ENCODE results near the gene ECPAS.

DNA sequence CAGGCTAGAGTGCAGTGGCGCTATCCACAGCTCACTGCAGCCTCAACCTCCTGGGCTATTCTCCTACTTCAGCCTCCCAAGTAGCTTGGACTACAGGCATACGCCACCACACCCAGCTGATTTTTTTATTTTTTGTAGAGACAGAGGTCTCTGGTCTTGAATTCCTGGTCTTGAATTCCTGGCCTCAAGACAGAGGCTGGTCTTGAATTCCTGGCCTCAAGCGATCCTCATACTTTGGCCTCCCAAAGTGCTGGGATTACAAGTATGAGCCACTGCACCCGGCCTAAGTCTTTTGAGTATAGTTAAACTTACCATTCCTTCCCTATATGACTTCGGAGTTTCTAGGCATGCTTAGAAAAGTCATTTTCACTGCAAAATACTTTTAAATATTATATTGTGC, 29.4 kb downstream of the ECPAS start:
- TF ChIP-seq, protein P1, sequence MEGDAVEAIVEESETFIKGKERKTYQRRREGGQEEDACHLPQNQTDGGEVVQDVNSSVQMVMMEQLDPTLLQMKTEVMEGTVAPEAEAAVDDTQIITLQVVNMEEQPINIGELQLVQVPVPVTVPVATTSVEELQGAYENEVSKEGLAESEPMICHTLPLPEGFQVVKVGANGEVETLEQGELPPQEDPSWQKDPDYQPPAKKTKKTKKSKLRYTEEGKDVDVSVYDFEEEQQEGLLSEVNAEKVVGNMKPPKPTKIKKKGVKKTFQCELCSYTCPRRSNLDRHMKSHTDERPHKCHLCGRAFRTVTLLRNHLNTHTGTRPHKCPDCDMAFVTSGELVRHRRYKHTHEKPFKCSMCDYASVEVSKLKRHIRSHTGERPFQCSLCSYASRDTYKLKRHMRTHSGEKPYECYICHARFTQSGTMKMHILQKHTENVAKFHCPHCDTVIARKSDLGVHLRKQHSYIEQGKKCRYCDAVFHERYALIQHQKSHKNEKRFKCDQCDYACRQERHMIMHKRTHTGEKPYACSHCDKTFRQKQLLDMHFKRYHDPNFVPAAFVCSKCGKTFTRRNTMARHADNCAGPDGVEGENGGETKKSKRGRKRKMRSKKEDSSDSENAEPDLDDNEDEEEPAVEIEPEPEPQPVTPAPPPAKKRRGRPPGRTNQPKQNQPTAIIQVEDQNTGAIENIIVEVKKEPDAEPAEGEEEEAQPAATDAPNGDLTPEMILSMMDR (IDR thresholded peaks at IDR 0.05): no peak
- TF ChIP-seq POLR2A (IDR thresholded peaks at IDR 0.05): no peak

Measured in lower leg skin (tissue), 3 donors.